ENCODE results near the gene HAUS5.

Gene HAUS5

GRCh38 chr19:35656700-35657099 is 44.2 kb downstream of the HAUS5 start:
- H3K27ac Mint-ChIP-seq = no peak overlapping the region

GRCh38 chr19:35657904-35658700 is 45.6 kb downstream of the HAUS5 start:
- no peak overlapping the region for H3K4me3 Mint-ChIP-seq
- peaks cover 35% of the 10 kb centered on the region for H3K36me3 Mint-ChIP-seq (ENCODE audit: low read depth)

More at GRCh38 chr19:35656700-35657099, 44.2 kb downstream of the HAUS5 start:
- Mint-ChIP-seq H3K9me3 (no peaks in the 10 kb centered on the region), H3K4me1 (ENCODE audit: low read depth) (peaks cover 9% of the 10 kb centered on the region), H3K4me3 (no peak overlapping the region), H3K27me3 (ENCODE audit: low read depth) (no peaks in the 10 kb centered on the region), H3K36me3 (ENCODE audit: low read depth) (peaks cover 40% of the 10 kb centered on the region)
- no peak for DNase-seq (ENCODE audit: low spot score)

GRCh38 chr19:35661995-35662340 is 49.4 kb downstream of the HAUS5 start:
- Mint-ChIP-seq H3K27ac (no peak overlapping the region), H3K27me3 (ENCODE audit: low read depth) (no peaks in the 10 kb centered on the region), H3K9me3 (no peaks in the 10 kb centered on the region), H3K4me1 (ENCODE audit: low read depth) (peaks cover 3% of the 10 kb centered on the region), H3K36me3 (ENCODE audit: low read depth) (peaks cover 14% of the 10 kb centered on the region), H3K4me3 (no peak overlapping the region)
- no peak for DNase-seq (ENCODE audit: low spot score)

More at GRCh38 chr19:35657904-35658700, 45.6 kb downstream of the HAUS5 start:
- H3K27ac Mint-ChIP-seq = no peak overlapping the region
- H3K4me1 Mint-ChIP-seq (ENCODE audit: low read depth) = peaks cover 7% of the 10 kb centered on the region
- DNase-seq (ENCODE audit: low spot score) = no peak
- H3K27me3 Mint-ChIP-seq (ENCODE audit: low read depth) = no peaks in the 10 kb centered on the region
- H3K9me3 Mint-ChIP-seq = no peaks in the 10 kb centered on the region

- H3K4me3 Mint-ChIP-seq = no peak overlapping the region
- no peak overlapping the region for H3K27ac Mint-ChIP-seq
- H3K27me3 Mint-ChIP-seq (ENCODE audit: low read depth) = peaks cover 2% of the 10 kb centered on the region
- no peaks in the 10 kb centered on the region for H3K4me1 Mint-ChIP-seq (ENCODE audit: low read depth)
- H3K9me3 Mint-ChIP-seq = no peaks in the 10 kb centered on the region
- DNase-seq (ENCODE audit: low spot score) = no peak
- peaks cover 3% of the 10 kb centered on the region for H3K36me3 Mint-ChIP-seq (ENCODE audit: low read depth)
Observed at GRCh38 chr19:35663981-35664380, 51.4 kb downstream of the HAUS5 start.

- no peak overlapping the region for H3K4me3 Mint-ChIP-seq
- no peak for DNase-seq (ENCODE audit: low spot score)
- no peaks in the 10 kb centered on the region for H3K9me3 Mint-ChIP-seq
- H3K4me1 Mint-ChIP-seq (ENCODE audit: low read depth) = peaks cover 4% of the 10 kb centered on the region
- peaks cover 10% of the 10 kb centered on the region for H3K27me3 Mint-ChIP-seq (ENCODE audit: low read depth)
- no peaks in the 10 kb centered on the region for H3K36me3 Mint-ChIP-seq (ENCODE audit: low read depth)
- no peak overlapping the region for H3K27ac Mint-ChIP-seq
Observed at GRCh38 chr19:35665157-35665556, 52.6 kb downstream of the HAUS5 start.

- peaks cover 11% of the 10 kb centered on the region for H3K27me3 Mint-ChIP-seq (ENCODE audit: low read depth)
- H3K27ac Mint-ChIP-seq = no peak overlapping the region
- no peaks in the 10 kb centered on the region for H3K36me3 Mint-ChIP-seq (ENCODE audit: low read depth)
- H3K4me1 Mint-ChIP-seq (ENCODE audit: low read depth) = peaks cover 4% of the 10 kb centered on the region
- H3K4me3 Mint-ChIP-seq = no peak overlapping the region
- DNase-seq (ENCODE audit: low spot score) = no peak
- H3K9me3 Mint-ChIP-seq = no peaks in the 10 kb centered on the region
Observed at GRCh38 chr19:35665604-35666003, 53.1 kb downstream of the HAUS5 start.

- Mint-ChIP-seq H3K9me3 (no peaks in the 10 kb centered on the region), H3K27ac (no peak within 1 kb of the TSS), H3K36me3 (ENCODE audit: low read depth) (no peaks in the 10 kb centered on the region), H3K4me1 (ENCODE audit: low read depth) (peaks cover 4% of the 10 kb centered on the region), H3K4me3 (no peak within 1 kb of the TSS), H3K27me3 (ENCODE audit: low read depth) (peaks cover 15% of the 10 kb centered on the region)
- no peak for DNase-seq (ENCODE audit: low spot score)
Observed at GRCh38 chr19:35666251-35666913, 53.8 kb downstream of the HAUS5 start, which contains the start of gene UPK1A. TSS of gene UPK1A (plus strand) at chr19:35666517. CDS start at chr19:35666813, 296 bp downstream.

GRCh38 chr19:35669566-35669965 is 57.0 kb downstream of the HAUS5 start:
- Mint-ChIP-seq H3K27me3 (ENCODE audit: low read depth) (peaks cover 36% of the 10 kb centered on the region), H3K9me3 (no peaks in the 10 kb centered on the region), H3K36me3 (ENCODE audit: low read depth) (no peaks in the 10 kb centered on the region), H3K4me3 (no peak overlapping the region), H3K27ac (no peak overlapping the region), H3K4me1 (ENCODE audit: low read depth) (peaks cover 10% of the 10 kb centered on the region)
- no peak for DNase-seq (ENCODE audit: low spot score)

GRCh38 chr19:35669974-35670373 is 57.4 kb downstream of the HAUS5 start:
- no peak overlapping the region for H3K27ac Mint-ChIP-seq
- no peak overlapping the region for H3K4me3 Mint-ChIP-seq
- peaks cover 10% of the 10 kb centered on the region for H3K4me1 Mint-ChIP-seq (ENCODE audit: low read depth)
- no peaks in the 10 kb centered on the region for H3K9me3 Mint-ChIP-seq
- H3K36me3 Mint-ChIP-seq (ENCODE audit: low read depth) = no peaks in the 10 kb centered on the region
- peaks cover 37% of the 10 kb centered on the region for H3K27me3 Mint-ChIP-seq (ENCODE audit: low read depth)
- no peak for DNase-seq (ENCODE audit: low spot score)

- DNase-seq (ENCODE audit: low spot score) = no peak
- Mint-ChIP-seq H3K4me3 (no peak overlapping the region), H3K4me1 (ENCODE audit: low read depth) (peaks cover 10% of the 10 kb centered on the region), H3K36me3 (ENCODE audit: low read depth) (no peaks in the 10 kb centered on the region), H3K27ac (no peak overlapping the region), H3K9me3 (no peaks in the 10 kb centered on the region), H3K27me3 (ENCODE audit: low read depth) (peaks cover 37% of the 10 kb centered on the region)
Observed at GRCh38 chr19:35670686-35671085, 58.2 kb downstream of the HAUS5 start.

GRCh38 chr19:35671818-35672217 is 59.3 kb downstream of the HAUS5 start:
- Mint-ChIP-seq H3K4me1 (ENCODE audit: low read depth) (peaks cover 10% of the 10 kb centered on the region), H3K4me3 (no peak overlapping the region), H3K27ac (no peak overlapping the region), H3K36me3 (ENCODE audit: low read depth) (no peaks in the 10 kb centered on the region), H3K9me3 (no peaks in the 10 kb centered on the region), H3K27me3 (ENCODE audit: low read depth) (peaks cover 40% of the 10 kb centered on the region)
- no peak for DNase-seq (ENCODE audit: low spot score)

GRCh38 chr19:35673121-35673804 is 60.7 kb downstream of the HAUS5 start:
- Mint-ChIP-seq H3K4me3 (peak overlapping the region; percentile 80), H3K27me3 (ENCODE audit: low read depth) (peaks cover 40% of the 10 kb centered on the region), H3K27ac (peak overlapping the region; percentile 6), H3K4me1 (ENCODE audit: low read depth) (peaks cover 10% of the 10 kb centered on the region), H3K9me3 (no peaks in the 10 kb centered on the region), H3K36me3 (ENCODE audit: low read depth) (no peaks in the 10 kb centered on the region)
- DNase-seq (ENCODE audit: low spot score) = peak; percentile 70
